Measurements from ENCODE around the gene DOCK6. TPM values are rescaled to one million over a fixed set of nuclear protein-coding genes. Genes with fewer than 3 reads are reported as not detected.

Gene DOCK6
- total and polyA plus RNA-seq, 2 of the 13 experiments (the other 11 are each of a cell fraction or from before 2014, with no cell fraction given), result 5.4 to 38.1 TPM

DNA sequence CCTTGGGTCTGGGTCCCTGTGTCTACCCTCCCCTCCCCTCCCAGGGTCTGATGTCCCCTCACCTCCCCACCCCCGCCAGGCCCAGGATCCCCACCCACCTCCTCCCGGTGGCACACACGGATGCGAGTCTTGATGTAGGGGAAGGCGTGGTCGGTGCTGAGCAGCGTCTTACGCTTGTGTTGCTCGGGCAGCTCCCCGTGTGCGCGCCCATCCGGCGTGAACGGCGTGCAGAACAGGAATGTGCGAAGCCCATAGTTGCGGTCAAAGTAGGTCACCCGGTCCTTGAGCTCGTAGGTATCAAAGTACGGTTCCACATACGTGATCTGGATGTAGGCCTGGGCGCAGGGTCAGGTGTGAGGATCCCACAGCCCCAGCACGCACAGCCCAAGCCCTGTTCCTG, 60.5 kb downstream of the DOCK6 start (continued):
- no peak for TF ChIP-seq RARG (CRISPR knock-in tag; IDR thresholded peaks at IDR 0.05; ENCODE audit: low read depth)
- TF ChIP-seq MBD4 (IDR thresholded peaks at IDR 0.05; ENCODE audit: borderline replicate concordance, low read length), result no peak
- no peak for TF ChIP-seq ZNF572 (CRISPR knock-in tag; IDR thresholded peaks at IDR 0.05)
- no peak for TF ChIP-seq IKZF4 (CRISPR knock-in tag; IDR thresholded peaks at IDR 0.05; ENCODE audit: borderline replicate concordance, low read depth, not compliant biosample characterization)

DNA sequence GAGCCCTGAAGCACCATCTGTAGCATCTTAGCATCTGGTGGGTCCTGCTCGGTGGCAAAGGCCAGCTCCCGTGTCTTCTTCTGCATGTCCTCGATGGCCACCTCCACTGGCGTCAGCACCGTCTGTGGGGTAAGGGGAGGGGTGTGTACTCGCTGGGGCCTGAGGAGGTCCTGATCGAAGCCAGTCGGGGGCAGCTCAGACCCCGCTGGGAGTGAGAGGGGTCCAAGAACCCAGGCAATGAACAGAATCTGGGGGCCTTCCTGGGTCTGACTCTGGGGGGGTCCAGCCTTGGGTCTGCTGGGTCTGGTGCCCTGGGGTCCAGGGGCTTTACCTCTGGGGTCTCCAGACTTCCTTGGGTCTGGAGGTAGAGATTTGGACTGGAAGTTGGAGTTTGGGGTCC, 61.4 kb downstream of the DOCK6 start:
- Histone ChIP-seq H3K4me2 (ENCODE audit: low read depth, low read length) (no peak overlapping the region), H3K4me1 (ENCODE audit: insufficient read depth, low read length) (peaks cover 18% of the 10 kb centered on the region), H2AFZ (ENCODE audit: low read length) (no peak overlapping the region), H3K36me3 (replicated peaks in 1 of 2; ENCODE audit: control insufficient read depth in 1 of 2, insufficient read depth in 2 of 2, low read length in 2 of 2) (peaks cover 2 to 6% of the 10 kb centered on the region in 2 experiments; a peak in 1 of 5 replicates), H4K20me1 (ENCODE audit: insufficient read depth, low read length) (no peaks in the 10 kb centered on the region), H3K9me3 (ENCODE audit: low read length) (no peaks in the 10 kb centered on the region), H3K27me3 (ENCODE audit: control insufficient read depth in 1 of 2, insufficient read depth in 2 of 2, low read length in 2 of 2) (no peaks in the 10 kb centered on the region; a peak in 1 of 5 replicates), H3K79me2 (ENCODE audit: insufficient read depth, low read length) (no peaks in the 10 kb centered on the region), H3K9ac (ENCODE audit: insufficient read depth, low read depth, low read length) (no peak overlapping the region), H3K4me3 (replicated peaks in 1 of 3; ENCODE audit: insufficient read depth in 1 of 3, low read depth in 2 of 3, low read length in 3 of 3) (no peak overlapping the region), H3K27ac (ENCODE audit: extremely low read length, insufficient read depth, low read length) (no peak overlapping the region)
- ChIA-PET POLR2A (interaction anchor here (1.2 kb wide), 1 partner anchor 58 kb away, joined by 6 read pairs; no protein-coding TSS in a partner anchor), CTCF (ENCODE audit: low intra/inter-chr PET ratio, low total read pairs) (no interaction called here)
- intact Hi-C loops (cut with micrococcal nuclease; ENCODE audit: unreplicated experiment), result no loop called here
- no peak for DNase-seq (ENCODE audit: low spot score)
- BruUV-seq (replicated peaks), result no TSS peak
- in situ Hi-C loops (cut with HindIII; ENCODE audit: extremely low pct_ligation_motif_present, low pct_unique_long_range_greater_than_20kb), result loop anchor here (5.0 kb wide), 1 partner anchor 64 kb away; no protein-coding TSS in a partner anchor
- FAIRE-seq, result no peak
- WGBS (ENCODE audit: low lambda C conversion rate), result 90% methylated on average over 9 of the region's 9 CpGs
- TF ChIP-seq CBX2 (IDR thresholded peaks at IDR 0.05; ENCODE audit: low read depth, low read length) (no peak), CBX2 (CRISPR knock-in tag; IDR thresholded peaks at IDR 0.05; ENCODE audit: low read depth) (no peak), TCF7 (IDR thresholded peaks at IDR 0.05; ENCODE audit: low read depth) (no peak), ZKSCAN1 (IDR thresholded peaks at IDR 0.05; ENCODE audit: low read length) (no peak), BRD4 (CRISPR knock-in tag; IDR thresholded peaks at IDR 0.05) (no peak), TGIF2 (CRISPR knock-in tag; IDR thresholded peaks at IDR 0.05) (no peak), NONO (IDR thresholded peaks at IDR 0.05) (no peak), NONO (CRISPR knock-in tag; conservative IDR thresholded peaks at IDR 0.05) (no peak), ZSCAN29 (CRISPR knock-in tag; conservative IDR thresholded peaks at IDR 0.05) (no peak)
- TF ChIP-seq, protein P1, sequence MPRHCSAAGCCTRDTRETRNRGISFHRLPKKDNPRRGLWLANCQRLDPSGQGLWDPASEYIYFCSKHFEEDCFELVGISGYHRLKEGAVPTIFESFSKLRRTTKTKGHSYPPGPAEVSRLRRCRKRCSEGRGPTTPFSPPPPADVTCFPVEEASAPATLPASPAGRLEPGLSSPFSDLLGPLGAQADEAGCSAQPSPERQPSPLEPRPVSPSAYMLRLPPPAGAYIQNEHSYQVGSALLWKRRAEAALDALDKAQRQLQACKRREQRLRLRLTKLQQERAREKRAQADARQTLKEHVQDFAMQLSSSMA (CRISPR knock-in tag; IDR thresholded peaks at IDR 0.05), result no peak
- TF ChIP-seq, protein P2, sequence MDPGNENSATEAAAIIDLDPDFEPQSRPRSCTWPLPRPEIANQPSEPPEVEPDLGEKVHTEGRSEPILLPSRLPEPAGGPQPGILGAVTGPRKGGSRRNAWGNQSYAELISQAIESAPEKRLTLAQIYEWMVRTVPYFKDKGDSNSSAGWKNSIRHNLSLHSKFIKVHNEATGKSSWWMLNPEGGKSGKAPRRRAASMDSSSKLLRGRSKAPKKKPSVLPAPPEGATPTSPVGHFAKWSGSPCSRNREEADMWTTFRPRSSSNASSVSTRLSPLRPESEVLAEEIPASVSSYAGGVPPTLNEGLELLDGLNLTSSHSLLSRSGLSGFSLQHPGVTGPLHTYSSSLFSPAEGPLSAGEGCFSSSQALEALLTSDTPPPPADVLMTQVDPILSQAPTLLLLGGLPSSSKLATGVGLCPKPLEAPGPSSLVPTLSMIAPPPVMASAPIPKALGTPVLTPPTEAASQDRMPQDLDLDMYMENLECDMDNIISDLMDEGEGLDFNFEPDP (CRISPR knock-in tag; conservative IDR thresholded peaks at IDR 0.05), result no peak
- no peak for ATAC-seq

Data from HepG2 (cell line).